Measurements from ENCODE around the gene SSNA1.

SSNA1 gene

GRCh38 chr9:137168573-137168903 lies 19.9 kb upstream of the SSNA1 start:
- no peak for DNase-seq (ENCODE audit: low read depth)

GRCh38 chr9:137168904-137169856 lies 19.3 kb upstream of the SSNA1 start:
- no peak for DNase-seq (ENCODE audit: low read depth)

DNA sequence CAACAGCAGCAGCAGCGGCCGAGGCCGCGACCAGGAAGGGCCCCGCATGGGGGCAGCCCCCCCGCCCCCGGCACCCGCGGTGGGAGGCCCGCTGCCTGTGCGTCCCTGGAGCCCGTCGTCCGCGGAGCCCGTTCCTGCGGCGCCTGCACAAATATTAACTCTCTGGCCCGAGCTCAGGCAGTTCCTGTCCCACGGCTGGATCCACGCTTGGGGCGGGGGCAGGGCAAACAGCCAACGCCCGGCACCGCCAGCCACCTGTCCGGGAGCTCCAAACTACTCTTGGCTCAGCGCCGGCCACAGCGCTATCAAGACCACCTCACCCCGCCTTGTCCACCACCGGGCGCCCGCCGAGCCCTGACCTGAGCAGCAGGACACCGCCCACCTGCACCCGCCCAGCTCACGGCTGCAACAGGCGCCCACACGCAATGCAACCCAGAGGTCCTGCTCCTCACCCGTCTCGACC lies 18.5 kb upstream of the SSNA1 start, which contains the start of gene LRRC26:
Gene LRRC26, minus strand, starts transcription at position 156 of the 463 bp plus-strand sequence. Its CDS starts 108 bp downstream, at position 48.
- no peak for DNase-seq (ENCODE audit: low read depth)

- DNase-seq (ENCODE audit: low read depth), result no peak
These were observed 17.9 kb upstream of the SSNA1 start for GRCh38 chr9:137170486-137171148.

DNA sequence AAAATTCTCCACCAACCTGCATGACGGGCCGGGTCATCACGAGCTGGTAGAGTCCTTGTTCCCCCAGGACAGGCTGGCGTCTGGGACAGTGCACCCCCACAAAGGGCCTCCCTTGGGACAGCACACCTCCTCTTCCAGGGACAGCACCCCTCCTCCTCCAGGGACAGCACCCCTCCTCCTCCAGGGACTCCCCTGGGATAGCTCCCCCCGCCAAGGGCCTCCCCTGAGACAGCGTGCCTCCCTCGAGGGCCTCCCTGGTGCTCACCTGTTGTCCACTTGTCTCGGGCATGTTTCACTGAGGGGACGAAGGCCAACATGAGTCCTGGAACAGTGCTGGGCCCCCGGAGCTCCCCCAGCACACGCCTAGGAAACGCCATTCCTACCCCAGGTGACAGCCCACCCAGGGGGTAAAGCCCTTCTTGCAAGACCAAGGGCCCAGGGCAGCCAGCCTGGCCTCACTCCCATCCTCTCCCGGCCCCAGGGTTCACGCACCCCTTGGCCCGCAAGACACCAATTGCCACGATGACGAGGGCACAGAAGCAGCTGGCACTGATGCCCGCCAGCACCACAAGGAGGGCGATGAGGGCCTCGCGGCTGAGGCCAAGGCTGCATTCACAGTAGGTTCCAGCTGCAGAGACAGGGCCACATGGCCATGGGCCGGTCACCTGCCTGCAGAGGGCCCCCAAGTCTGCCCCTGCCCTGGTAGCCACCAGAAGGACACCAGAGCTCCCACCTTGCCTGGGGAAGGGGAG lies 17.2 kb upstream of the SSNA1 start:
- DNase-seq (ENCODE audit: low read depth), result no peak

GRCh38 chr9:137172901-137173795 lies 15.3 kb upstream of the SSNA1 start:
- DNase-seq (ENCODE audit: low read depth), result no peak

DNA sequence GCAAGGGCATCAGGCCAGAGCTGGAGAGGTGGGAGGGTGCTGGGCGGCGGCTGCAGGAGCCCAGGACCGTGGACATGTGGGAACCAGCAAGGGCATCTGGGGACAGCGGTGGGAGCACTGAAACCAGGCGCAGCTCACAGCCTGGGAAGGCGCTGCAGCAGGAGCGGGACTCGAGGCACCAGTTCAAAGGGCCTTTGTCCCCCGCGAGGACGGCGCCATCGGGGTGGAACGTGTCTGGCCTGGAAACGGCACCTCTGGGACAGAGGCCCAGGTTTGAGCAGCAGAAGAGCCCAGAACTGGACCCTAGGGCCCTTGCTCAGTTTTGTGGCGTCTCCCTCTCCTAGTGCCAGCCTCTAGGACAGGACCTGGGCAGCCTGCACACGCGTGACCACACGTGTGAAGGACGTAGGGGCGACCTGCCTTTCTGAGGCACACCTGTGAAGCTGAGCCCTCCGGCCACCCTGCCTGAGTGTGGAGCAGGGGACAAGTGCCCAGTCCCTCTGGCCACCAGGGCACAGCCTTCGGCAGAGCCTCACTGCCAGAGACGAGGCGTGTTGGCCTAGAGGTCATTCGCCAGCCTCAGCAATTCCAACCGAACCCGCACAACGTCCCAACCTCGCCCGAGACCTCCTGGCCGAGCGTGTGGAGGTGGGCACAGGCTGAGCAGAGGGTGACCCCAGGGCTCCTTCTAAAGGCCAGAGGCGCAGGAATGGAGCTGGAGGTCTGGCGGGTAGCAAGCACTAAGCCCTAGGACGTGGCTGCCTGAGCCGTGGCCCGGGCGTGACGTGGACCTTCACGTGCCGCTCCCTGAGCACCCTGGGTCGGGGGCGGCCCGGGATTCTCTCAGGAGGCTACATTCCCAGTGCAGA lies 14.4 kb upstream of the SSNA1 start:
- DNase-seq (ENCODE audit: low read depth), result no peak

GRCh38 chr9:137174722-137175293 lies 13.7 kb upstream of the SSNA1 start:
- DNase-seq (ENCODE audit: low read depth), result no peak

DNA sequence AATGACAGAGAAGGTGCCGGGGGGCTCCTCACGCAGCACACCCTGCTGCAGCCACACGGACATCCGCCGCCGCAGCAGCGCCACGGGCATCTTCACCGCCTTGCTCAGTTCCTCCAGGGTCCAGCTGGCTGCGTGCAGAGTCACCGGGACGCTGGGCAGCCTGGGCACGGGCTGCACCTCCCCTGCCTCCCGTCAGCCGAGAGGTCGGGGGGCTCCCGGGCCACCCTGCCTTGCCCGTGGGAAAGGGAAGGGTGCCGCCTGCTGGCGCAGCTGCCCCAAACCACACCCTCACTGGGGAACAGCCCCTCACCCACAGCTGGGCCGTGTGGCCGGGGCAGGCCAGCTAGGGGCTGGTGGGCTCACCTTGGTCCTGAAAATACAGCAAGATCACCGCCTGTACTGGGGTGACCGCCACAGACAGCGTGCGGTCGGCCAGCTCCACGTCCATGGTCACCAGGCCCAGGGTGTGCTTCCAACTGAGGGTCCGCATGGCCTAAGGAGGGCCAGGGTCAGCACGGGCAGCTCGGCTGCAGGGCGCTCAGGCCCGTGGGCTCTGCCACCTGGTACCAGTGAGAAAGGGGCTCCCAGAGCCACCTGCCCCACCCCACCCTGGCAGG lies 13.0 kb upstream of the SSNA1 start:
- DNase-seq (ENCODE audit: low read depth), result no peak

- no peak for DNase-seq (ENCODE audit: low read depth)
These were observed 11.9 kb upstream of the SSNA1 start for GRCh38 chr9:137176302-137177182.

DNA sequence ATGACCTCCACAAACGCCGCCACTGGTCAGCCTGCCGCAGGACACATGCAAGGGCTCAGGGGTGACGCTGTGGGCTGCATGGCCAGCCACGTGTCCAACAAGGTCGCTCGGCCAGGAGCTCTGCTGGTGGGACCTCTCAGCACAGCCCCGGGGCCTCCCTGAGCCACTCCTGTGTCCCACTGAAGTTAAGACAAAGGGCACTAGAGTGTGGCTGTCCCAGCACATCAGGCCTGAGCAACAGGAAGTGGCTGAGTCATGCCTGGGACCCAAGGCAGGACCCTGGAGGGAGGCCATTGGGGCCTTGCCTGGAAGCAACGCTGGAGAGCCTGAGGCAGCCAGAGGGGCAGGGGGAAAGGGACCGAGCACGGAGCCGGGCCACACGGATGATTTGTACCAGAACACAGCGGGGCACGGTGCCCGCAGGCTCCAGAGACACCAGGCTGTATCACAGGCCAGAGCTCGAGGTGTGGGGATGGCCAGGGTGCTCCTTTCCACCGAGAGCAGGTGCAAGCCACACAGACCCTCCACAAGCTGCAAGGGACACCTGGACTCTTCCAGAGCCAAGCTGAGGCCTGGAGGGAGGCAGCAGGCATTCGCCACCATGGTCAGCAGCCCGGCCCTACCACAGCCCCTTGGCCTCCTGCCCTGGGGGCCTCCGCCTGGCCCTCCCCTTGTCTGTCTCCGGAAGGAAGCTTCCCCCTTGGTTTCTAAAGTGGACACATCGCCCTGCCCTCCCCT lies 10.1 kb upstream of the SSNA1 start:
- DNase-seq (ENCODE audit: low read depth), result no peak

DNA sequence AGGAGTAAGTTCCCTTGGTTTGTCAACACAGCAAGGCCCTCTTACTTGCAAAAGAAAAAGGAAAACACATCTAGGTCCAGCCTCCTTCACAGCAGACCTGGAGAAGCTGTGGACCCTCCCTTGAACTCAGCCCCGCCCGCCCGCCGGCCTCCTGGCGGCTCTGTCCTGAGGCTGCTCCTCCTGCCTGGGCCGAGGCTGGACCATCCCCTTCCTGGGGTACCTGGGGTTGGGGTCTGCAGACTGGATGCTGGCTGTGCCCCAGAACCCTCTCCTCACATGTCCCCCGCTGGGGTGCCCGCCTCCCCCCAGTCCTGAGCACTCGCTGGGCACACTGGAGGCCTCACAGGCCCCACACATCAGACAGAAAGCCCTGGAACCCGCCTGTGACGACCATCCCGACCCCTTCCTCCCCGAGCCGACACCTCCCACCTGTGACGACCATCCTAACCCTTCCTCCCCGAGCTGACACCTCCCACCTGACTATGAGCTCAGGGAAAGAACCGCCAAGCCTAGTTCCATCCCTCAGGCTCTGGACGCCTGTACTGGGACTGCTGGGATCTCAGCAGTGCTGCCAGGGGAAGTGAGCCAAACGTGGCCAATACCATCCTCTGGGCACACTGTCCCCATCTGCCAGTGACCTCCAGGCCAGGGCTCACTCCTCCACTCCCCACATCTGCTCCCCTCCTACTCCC lies 9.4 kb upstream of the SSNA1 start:
- DNase-seq (ENCODE audit: low read depth), result no peak

DNA sequence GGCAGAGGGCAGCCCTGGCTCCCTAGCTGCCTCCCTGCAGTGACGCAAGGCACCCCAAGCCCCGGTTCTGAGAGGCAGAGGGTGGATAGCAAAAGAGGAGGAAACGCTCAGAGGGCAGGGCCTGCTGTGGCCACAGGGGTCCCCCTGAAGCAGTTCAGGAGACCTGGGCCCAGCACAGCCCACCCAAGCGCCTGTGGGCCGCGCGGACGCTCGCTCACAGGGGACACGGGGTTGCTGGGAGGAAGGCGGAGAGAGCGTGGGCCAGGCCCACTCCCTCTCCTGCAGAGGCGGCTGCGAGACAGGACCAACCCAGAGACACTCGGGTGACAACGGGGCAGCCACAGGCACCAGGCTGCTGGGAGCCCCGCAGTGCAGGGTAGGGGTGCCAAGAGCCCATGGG lies 8.7 kb upstream of the SSNA1 start:
- DNase-seq (ENCODE audit: low read depth), result no peak

GRCh38 chr9:137180491-137180890 lies 8.0 kb upstream of the SSNA1 start:
- DNase-seq (ENCODE audit: low read depth), result no peak

DNA sequence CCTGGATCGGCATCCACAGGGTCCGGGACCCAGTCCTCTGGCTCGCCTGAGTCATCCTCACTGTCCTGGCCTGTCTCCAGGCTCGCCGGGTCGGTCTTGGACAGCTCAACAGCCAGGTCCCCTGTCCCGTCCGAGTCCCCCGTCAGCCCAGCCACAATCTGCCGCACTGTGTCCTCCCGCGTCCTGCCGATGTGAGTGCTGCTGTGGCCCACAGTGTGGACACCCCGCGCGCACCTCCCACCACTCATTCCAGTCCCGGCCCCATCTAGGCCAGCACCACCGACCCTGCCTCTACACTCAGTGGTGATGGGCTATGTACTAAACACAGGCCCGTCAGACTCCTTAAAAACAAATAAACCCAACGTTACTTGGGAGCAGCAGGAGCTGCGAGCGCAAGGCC lies 6.8 kb upstream of the SSNA1 start:
- no peak for DNase-seq (ENCODE audit: low read depth)

DNA sequence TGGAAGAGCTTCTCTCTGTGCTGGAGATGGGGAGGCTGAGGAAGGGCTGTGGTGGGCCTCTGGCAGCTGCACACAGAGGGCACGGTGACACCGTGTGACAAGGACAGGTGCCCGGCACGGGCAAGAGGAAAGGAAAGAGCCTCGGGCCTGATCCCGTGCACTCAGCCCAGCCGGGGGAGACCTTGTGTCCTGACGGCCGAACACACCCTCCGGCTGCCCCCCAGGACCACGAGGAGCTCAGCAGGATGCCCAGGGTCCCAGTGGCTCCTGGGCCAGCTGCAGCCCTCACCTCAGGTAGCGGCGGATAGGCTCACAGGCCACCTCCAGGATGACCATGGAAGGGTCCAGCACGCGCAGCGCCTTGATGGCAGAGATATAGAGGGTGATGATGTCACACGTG lies 5.6 kb upstream of the SSNA1 start:
- DNase-seq (ENCODE audit: low read depth), result no peak

DNA sequence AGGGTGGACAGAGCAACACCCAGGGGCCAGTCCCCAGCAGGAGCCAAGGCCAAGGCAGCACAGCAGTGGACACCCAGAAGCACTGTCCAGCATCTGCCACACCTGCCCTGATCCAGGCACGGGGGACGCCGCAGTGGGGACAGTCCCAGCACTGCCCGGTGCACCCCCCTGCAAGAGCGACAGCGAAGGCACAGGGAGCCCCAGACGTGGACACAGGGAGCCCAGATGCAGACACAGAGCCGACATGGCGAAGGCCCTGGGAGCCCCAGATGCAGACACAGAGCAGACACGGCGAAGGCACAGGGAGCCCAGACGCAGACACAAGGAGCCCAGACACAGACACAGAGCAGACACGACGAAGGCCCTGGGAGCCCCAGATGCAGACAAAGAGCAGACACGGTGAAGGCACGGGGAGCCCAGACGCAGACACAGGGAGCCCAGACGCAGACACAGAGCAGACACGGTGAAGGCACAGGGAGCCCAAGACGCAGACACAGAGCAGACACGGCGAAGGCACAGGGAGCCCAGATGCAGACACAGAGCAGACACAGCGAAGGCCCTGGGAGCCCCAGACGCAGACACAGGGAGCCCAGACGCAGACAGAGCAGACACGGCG lies 4.4 kb upstream of the SSNA1 start:
- DNase-seq (ENCODE audit: low read depth), result no peak

All from stimulated activated CD8-positive, alpha-beta memory T cell treated with anti-CD3 and anti-CD28 coated beads, Interleukin-12 subunit alpha, Interleukin-12 subunit beta, amount 100 ng/mL, for 1 hour (primary cell).